Body of pancreas (tissue), 4 donors: ENCODE results near the gene NGDN.

Source experiments
- POLR2A ChIP-seq, 3 donors: fragments of 450-650 bp; IDR thresholded peaks; one replicate each; pipeline ENCODE4 v1.6.1; 2016; ENCODE audit warnings: antibody characterized with exemption in 3 of 3, mild to moderate bottlenecking in 2 of 3
- TF ChIP-seq, protein P1 (sequence below), 7 experiments: fragments of 450-650 bp in 4 of 7; fragments of 200-600 bp in 3 of 7; sonication (generic) in 3 of 7; IDR thresholded peaks; one replicate each; pipeline ENCODE4 v1.5.1; 2016 to 2019; ENCODE audit warnings: antibody characterized with exemption in 7 of 7

DNA sequence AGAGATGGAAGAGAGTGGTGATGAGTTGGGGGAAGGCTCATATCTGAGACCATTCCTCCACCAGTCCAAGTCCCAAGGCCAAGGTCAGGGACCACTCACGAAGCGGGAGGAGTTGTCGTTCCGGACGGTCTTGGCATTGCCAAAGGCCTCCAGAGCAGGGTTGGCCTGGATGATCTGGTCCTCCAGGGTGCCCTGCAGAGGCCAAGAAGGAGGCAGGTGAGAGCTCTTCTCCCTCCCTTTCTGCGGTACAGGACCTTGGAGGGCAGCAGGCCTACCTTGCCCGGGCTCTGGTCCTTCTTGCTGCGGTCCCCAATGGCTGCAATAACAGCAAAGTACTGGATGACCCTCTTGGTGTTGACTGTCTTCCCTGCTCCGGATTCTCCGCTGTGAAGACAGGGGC, 38.0 kb upstream of the NGDN start:
- TF ChIP-seq, protein P1, sequence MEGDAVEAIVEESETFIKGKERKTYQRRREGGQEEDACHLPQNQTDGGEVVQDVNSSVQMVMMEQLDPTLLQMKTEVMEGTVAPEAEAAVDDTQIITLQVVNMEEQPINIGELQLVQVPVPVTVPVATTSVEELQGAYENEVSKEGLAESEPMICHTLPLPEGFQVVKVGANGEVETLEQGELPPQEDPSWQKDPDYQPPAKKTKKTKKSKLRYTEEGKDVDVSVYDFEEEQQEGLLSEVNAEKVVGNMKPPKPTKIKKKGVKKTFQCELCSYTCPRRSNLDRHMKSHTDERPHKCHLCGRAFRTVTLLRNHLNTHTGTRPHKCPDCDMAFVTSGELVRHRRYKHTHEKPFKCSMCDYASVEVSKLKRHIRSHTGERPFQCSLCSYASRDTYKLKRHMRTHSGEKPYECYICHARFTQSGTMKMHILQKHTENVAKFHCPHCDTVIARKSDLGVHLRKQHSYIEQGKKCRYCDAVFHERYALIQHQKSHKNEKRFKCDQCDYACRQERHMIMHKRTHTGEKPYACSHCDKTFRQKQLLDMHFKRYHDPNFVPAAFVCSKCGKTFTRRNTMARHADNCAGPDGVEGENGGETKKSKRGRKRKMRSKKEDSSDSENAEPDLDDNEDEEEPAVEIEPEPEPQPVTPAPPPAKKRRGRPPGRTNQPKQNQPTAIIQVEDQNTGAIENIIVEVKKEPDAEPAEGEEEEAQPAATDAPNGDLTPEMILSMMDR (IDR thresholded peaks at IDR 0.05) = no peak
- TF ChIP-seq POLR2A (IDR thresholded peaks at IDR 0.05) = no peak
